NCI-H446 treated with DMSO at 0.1 percent for 48 hours (cell line): ENCODE measurements around the gene ROBO2.

Experiments used
- DNase-seq: peaks from one replicate; lab custom pipeline; 2025; lab: John Stamatoyannopoulos, UW

The ROBO2 gene

GRCh38 chr3:77039606-77040171, at the start of gene ROBO2:
Gene ROBO2, plus strand, starts transcription at chr3:77040099. Its CDS starts 687 bp downstream, at chr3:77040786.
- DNase-seq = peak; percentile 73

GRCh38 chr3:76990606-76991005, 49.3 kb upstream of the ROBO2 start:
- no peak for DNase-seq

- no peak for DNase-seq
These were observed 48.7 kb upstream of the ROBO2 start for GRCh38 chr3:76991165-76991564.

- DNase-seq = peak; percentile 93
These were observed 42.2 kb upstream of the ROBO2 start for GRCh38 chr3:76997733-76998132.

- peak; percentile 79 for DNase-seq
These were observed 41.3 kb upstream of the ROBO2 start for GRCh38 chr3:76998555-76998954.

GRCh38 chr3:77001062-77001701, 38.7 kb upstream of the ROBO2 start:
- DNase-seq = peak; percentile 52

- no peak for DNase-seq
These were observed 25.7 kb upstream of the ROBO2 start for GRCh38 chr3:77014226-77014625.

GRCh38 chr3:77025471-77025870, 14.4 kb upstream of the ROBO2 start:
- DNase-seq = no peak

GRCh38 chr3:77026904-77027634, 12.8 kb upstream of the ROBO2 start:
- no peak for DNase-seq

- DNase-seq = no peak
These were observed 11.9 kb upstream of the ROBO2 start for GRCh38 chr3:77028005-77028404.

- peak; percentile 92 for DNase-seq
These were observed 1.4 kb upstream of the ROBO2 start for GRCh38 chr3:77038468-77038929.

- DNase-seq = peak; percentile 46
These were observed 831 bp upstream of the ROBO2 start for GRCh38 chr3:77038930-77039605.

- DNase-seq = no peak
These were observed 317 bp downstream of the ROBO2 start for GRCh38 chr3:77040216-77040615.

- DNase-seq = no peak
These were observed 1.2 kb downstream of the ROBO2 start for GRCh38 chr3:77040926-77041722.

GRCh38 chr3:77041811-77042210, 1.9 kb downstream of the ROBO2 start:
- DNase-seq = no peak

GRCh38 chr3:77042343-77042742, 2.4 kb downstream of the ROBO2 start:
- no peak for DNase-seq

- peak; percentile 28 for DNase-seq
These were observed 3.0 kb downstream of the ROBO2 start for GRCh38 chr3:77042882-77043281.

GRCh38 chr3:77045686-77046085, 5.8 kb downstream of the ROBO2 start:
- DNase-seq = no peak

GRCh38 chr3:77048186-77048585, 8.3 kb downstream of the ROBO2 start:
- no peak for DNase-seq

GRCh38 chr3:77051591-77051990, 11.7 kb downstream of the ROBO2 start:
- DNase-seq = no peak

- no peak for DNase-seq
These were observed 12.2 kb downstream of the ROBO2 start for GRCh38 chr3:77052051-77052501.
